Kidney (tissue), 14 donors: ENCODE data around the gene GUCA1C. TPM values are rescaled to one million over a fixed set of nuclear protein-coding genes. Genes with fewer than 3 reads are reported as not detected.

Experiments
- DNase-seq, 5 donors: peaks; one replicate each; pipeline ENCODE4 v3.0.0-alpha.2; 2013 to 2020
- FAIRE-seq: peaks from 2 replicates; lab custom pipeline; 2012; peaks lifted over from hg19 to GRCh38; lab: Jason Lieb, UNC
- H3K27ac ChIP-seq, 2 donors: one replicate each; pipeline ENCODE4 v1.7.0; 2013; ENCODE audit warnings: low read depth in 2 of 2, low read length in 2 of 2, inconsistent platforms in 1 of 2
- H3K27me3 ChIP-seq: one replicate; pipeline ENCODE4 v1.7.1; 2013; ENCODE audit warnings: low read length, inconsistent platforms; ENCODE audit not compliant: control insufficient read depth, insufficient read depth
- H3K36me3 ChIP-seq, 3 donors: one replicate each; pipeline versions ENCODE4 v1.7.0 to v1.7.1; 2013; ENCODE audit warnings: low read length in 3 of 3, control low read depth in 1 of 3, inconsistent platforms in 1 of 3; ENCODE audit not compliant: insufficient read depth in 3 of 3, control insufficient read depth in 2 of 3
- H3K4me1 ChIP-seq, 3 donors: one replicate each; pipeline versions ENCODE4 v1.7.0 to v1.7.1; 2013; ENCODE audit warnings: low read length in 3 of 3, inconsistent platforms in 1 of 3, low read depth in 1 of 3; ENCODE audit not compliant: control insufficient read depth in 2 of 3, insufficient read depth in 2 of 3
- H3K4me3 ChIP-seq, 3 donors: one replicate each; pipeline versions ENCODE4 v1.7.0 to v1.8.1; 2013; ENCODE audit warnings: low read length in 3 of 3, control low read depth in 1 of 3, inconsistent platforms in 1 of 3
- H3K9ac ChIP-seq, 3 donors: one replicate each; pipeline versions ENCODE4 v1.7.0 to v1.7.1; 2013; ENCODE audit warnings: low read length in 3 of 3, control low read depth in 1 of 3, inconsistent platforms in 1 of 3
- H3K9me3 ChIP-seq, 3 donors: one replicate each; pipeline versions ENCODE4 v1.7.0 to v1.7.1; 2013; ENCODE audit warnings: low read length in 3 of 3, control low read depth in 1 of 3, inconsistent platforms in 1 of 3; ENCODE audit not compliant: control insufficient read depth in 2 of 3, insufficient read depth in 1 of 3
- intact Hi-C: fragments of 100-400 bp; cut with DNase I; formaldehyde crosslinking; loops from one replicate; pipeline ENCODE4 v1.11.1; 2022
- polyA plus RNA-seq: library from polyadenylated mRNA; stranded (reverse); fragments of 350-450 nt; fragmentation: Illumina TruSeq; extraction: RNeasy Lipid Tissue Mini Kit (QIAGEN cat#74804); gene quantifications from one replicate; pipeline ENCODE4 v1.2.3, GENCODE V29; 2014; ENCODE audit warnings: low read depth, low replicate concordance; ENCODE audit not compliant: insufficient read depth
- total RNA-seq: library from RNA; stranded (reverse); fragmentation: NEBNext Ultra II Directional; extraction: Animal tissue kit (Norgen Biotek cat#: 25700); gene quantifications from one replicate; pipeline ENCODE4 v1.2.1, GENCODE V29; 2021
- TF ChIP-seq, protein P1 (sequence below): IDR thresholded peaks from 3 replicates; pipeline ENCODE4 v1.5.1; 2012; ENCODE audit warnings: mild to moderate bottlenecking, moderate library complexity, borderline replicate concordance; ENCODE audit not compliant: insufficient read depth; ENCODE audit errors: extremely low read depth
- donor health status: control.
- donor health status: control.
- donor health status: control.
- donor health status: control.
- donor health status: control.
- donor health status: DM: yes; HTN: yes; CAD: no.
- donor health status: Normal renal cell carcinoma (clear cell type).

GUCA1C gene
- total and polyA plus RNA-seq, 2 donors from 2014 or later, result 2.7 TPM; not detected in 1

DNA sequence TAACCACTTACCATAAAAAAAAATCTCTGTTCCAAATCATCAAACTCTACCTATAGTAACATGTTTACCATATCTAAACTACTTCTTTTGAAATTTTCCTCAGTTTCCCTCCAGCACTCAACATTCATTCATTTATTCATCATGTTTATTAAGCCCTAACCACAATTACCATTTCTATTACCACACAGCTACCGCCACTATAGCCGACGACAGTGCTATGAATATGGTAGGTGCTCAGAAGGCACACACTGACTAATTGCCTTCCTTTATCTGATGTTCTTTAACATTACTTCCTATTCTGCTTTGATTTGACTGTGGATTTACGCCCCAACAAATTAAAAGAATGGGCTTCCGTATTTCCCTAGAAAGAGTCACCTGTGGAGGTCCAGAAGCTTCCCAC lies 43.9 kb downstream of the GUCA1C start:
- no peaks in the 10 kb centered on the region for H3K4me1 ChIP-seq
- no peak overlapping the region for H3K4me3 ChIP-seq
- FAIRE-seq (no peak), DNase-seq (no peak)
- no peaks in the 10 kb centered on the region for H3K36me3 ChIP-seq
- TF ChIP-seq, protein P1, sequence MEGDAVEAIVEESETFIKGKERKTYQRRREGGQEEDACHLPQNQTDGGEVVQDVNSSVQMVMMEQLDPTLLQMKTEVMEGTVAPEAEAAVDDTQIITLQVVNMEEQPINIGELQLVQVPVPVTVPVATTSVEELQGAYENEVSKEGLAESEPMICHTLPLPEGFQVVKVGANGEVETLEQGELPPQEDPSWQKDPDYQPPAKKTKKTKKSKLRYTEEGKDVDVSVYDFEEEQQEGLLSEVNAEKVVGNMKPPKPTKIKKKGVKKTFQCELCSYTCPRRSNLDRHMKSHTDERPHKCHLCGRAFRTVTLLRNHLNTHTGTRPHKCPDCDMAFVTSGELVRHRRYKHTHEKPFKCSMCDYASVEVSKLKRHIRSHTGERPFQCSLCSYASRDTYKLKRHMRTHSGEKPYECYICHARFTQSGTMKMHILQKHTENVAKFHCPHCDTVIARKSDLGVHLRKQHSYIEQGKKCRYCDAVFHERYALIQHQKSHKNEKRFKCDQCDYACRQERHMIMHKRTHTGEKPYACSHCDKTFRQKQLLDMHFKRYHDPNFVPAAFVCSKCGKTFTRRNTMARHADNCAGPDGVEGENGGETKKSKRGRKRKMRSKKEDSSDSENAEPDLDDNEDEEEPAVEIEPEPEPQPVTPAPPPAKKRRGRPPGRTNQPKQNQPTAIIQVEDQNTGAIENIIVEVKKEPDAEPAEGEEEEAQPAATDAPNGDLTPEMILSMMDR, result no peak
- intact Hi-C loops, result loop anchor here (10.0 kb wide), 1 partner anchor 245 kb away; no protein-coding TSS in a partner anchor
- H3K27me3 ChIP-seq, result no peaks in the 10 kb centered on the region
- no peak overlapping the region for H3K27ac ChIP-seq
- H3K9me3 ChIP-seq, result no peaks in the 10 kb centered on the region
- no peak overlapping the region for H3K9ac ChIP-seq

DNA sequence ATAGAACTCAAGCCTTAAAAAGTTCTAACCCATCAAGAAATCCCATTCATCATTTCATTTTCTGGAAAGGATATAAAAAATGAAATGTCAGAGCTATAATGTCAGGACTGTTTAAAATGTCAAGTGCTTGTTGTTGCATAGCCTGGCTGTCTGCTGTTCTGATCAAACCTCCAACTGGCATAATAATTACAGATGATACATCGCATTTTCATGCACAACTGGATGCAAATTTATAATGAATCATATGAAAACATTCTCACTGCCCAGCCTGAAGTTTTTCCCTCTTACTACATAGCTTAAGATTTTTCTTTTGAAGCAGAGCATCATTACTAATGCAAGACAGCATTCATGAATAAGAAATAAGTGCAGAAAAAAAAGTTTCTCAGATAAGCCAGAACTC lies 46.5 kb downstream of the GUCA1C start:
- Histone ChIP-seq H3K4me1 (no peaks in the 10 kb centered on the region), H3K9me3 (no peaks in the 10 kb centered on the region), H3K36me3 (no peaks in the 10 kb centered on the region), H3K27ac (no peak overlapping the region), H3K27me3 (no peaks in the 10 kb centered on the region), H3K9ac (no peak overlapping the region), H3K4me3 (no peak overlapping the region)
- intact Hi-C loops, result no loop called here
- no peak for FAIRE-seq
- TF ChIP-seq, protein P1, result no peak
- DNase-seq, result peak in 1 of 5 donors; percentile 25

DNA sequence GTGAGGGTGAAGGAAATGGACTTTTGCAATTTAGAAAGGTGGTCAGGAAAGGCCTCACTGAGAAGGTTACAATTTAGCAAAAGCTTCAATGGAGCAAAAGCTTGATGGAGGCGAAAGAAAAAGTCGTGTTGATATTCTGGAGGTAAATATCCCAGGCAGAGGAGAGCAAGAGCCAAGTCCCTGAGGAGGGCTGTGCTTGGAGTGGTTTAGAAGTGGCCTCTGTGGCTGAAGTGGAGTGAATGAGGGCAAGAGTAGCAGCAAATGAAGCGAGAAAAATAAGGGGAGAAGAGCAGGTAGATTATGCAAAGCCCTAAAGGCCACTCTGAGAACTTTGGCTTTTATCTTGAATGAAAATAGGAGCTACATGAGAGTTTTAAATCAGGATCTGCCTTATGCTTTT lies 54.1 kb downstream of the GUCA1C start:
- H3K4me3 ChIP-seq, result no peak overlapping the region
- no peak overlapping the region for H3K9ac ChIP-seq
- no peaks in the 10 kb centered on the region for H3K36me3 ChIP-seq
- intact Hi-C loops, result no loop called here
- H3K9me3 ChIP-seq, result no peaks in the 10 kb centered on the region
- no peaks in the 10 kb centered on the region for H3K27me3 ChIP-seq
- TF ChIP-seq, protein P1, result no peak
- H3K27ac ChIP-seq, result no peak overlapping the region
- DNase-seq (no peak), FAIRE-seq (no peak)
- no peaks in the 10 kb centered on the region for H3K4me1 ChIP-seq

DNA sequence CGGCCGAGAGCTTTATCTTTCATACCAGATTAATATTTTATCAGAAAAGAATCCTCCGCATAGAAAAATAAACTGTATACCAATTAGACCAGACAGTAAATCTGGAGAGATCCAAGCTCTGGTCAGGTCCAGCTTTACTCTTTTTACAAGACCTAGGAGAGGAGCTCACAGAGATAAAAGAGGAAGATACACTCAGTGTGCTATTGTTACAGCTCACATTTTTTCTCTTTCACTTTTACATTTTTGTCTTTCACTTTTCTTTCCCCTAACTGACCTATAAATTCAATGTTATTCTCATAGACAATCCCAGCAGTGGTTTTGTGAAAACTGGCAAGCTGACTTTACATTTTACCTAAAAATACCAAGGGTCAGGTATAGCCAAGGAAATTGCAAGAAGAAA lies 55.8 kb downstream of the GUCA1C start:
- no peaks in the 10 kb centered on the region for H3K4me1 ChIP-seq
- no peak for DNase-seq
- intact Hi-C loops, result no loop called here
- no peak overlapping the region for H3K4me3 ChIP-seq
- TF ChIP-seq, protein P1, result no peak
- H3K36me3 ChIP-seq, result no peaks in the 10 kb centered on the region
- H3K27me3 ChIP-seq, result no peaks in the 10 kb centered on the region
- no peak overlapping the region for H3K9ac ChIP-seq
- no peak for FAIRE-seq
- no peak overlapping the region for H3K27ac ChIP-seq
- H3K9me3 ChIP-seq, result no peaks in the 10 kb centered on the region
